ENCODE measurements around the gene CCNL2.
A peak's percentile ranks its signal among the peaks of the same experiment; 100 is the strongest.

The CCNL2 gene

GRCh38 chr1:1358433-1359271 lies 40.5 kb downstream of the CCNL2 start, which contains the start of gene MXRA8:
Gene MXRA8 (minus strand): TSS chr1:1358555. CDS start chr1:1358504, 51 bp downstream.
- DNase-seq (ENCODE audit: low read depth, low spot score) = no peak
- Histone ChIP-seq H3K4me3 (peak within 1 kb of the TSS; percentile 51), H3K9me3 (ENCODE audit: low read depth, low read length) (no peaks in the 10 kb centered on the region), H3K36me3 (ENCODE audit: insufficient read depth, low read length) (no peaks in the 10 kb centered on the region), H3K27ac (peak within 1 kb of the TSS; percentile 86), H3K9ac (ENCODE audit: insufficient read length) (peak within 1 kb of the TSS; percentile 51)
- TF ChIP-seq POLR2AphosphoS5 (IDR thresholded peaks at IDR 0.05; ENCODE audit: borderline replicate concordance, low read depth, low read length) = peak; percentile 69; the same call in 1 of the 2 replicates
- no peak for TF ChIP-seq EZH2 (IDR thresholded peaks at IDR 0.05)

GRCh38 chr1:1357871-1358432 lies 41.2 kb downstream of the CCNL2 start:
- no peak for TF ChIP-seq POLR2AphosphoS5 (IDR thresholded peaks at IDR 0.05; ENCODE audit: borderline replicate concordance, low read depth, low read length)
- TF ChIP-seq EZH2 (IDR thresholded peaks at IDR 0.05) = no peak
- TF ChIP-seq FOXP2 (optimal IDR thresholded peaks at IDR 0.05; ENCODE audit: control extremely low read depth, extremely low read length, insufficient read depth) = no peak
- Histone ChIP-seq H3K4me3 (peak overlapping the region; percentile 51), H3K27ac (peak overlapping the region; percentile 86), H3K9me3 (ENCODE audit: low read depth, low read length) (no peaks in the 10 kb centered on the region), H3K36me3 (ENCODE audit: insufficient read depth, low read length) (no peaks in the 10 kb centered on the region), H3K9ac (ENCODE audit: insufficient read length) (peak overlapping the region; percentile 51)
- DNase-seq (ENCODE audit: low read depth, low spot score) = no peak

- H3K27ac ChIP-seq = no peak overlapping the region
- no peaks in the 10 kb centered on the region for H3K9me3 ChIP-seq (ENCODE audit: low read depth, low read length)
- no peak for DNase-seq (ENCODE audit: low read depth, low spot score)
- no peaks in the 10 kb centered on the region for H3K36me3 ChIP-seq (ENCODE audit: insufficient read depth, low read length)
- no peak overlapping the region for H3K9ac ChIP-seq (ENCODE audit: insufficient read length)
- TF ChIP-seq EZH2 (IDR thresholded peaks at IDR 0.05) = no peak
- no peak overlapping the region for H3K4me3 ChIP-seq
These were observed 42.2 kb downstream of the CCNL2 start for GRCh38 chr1:1356796-1357401.

GRCh38 chr1:1356166-1356795 lies 42.9 kb downstream of the CCNL2 start:
- TF ChIP-seq FOXP2 (optimal IDR thresholded peaks at IDR 0.05; ENCODE audit: control extremely low read depth, extremely low read length, insufficient read depth) (no peak), POLR2AphosphoS5 (IDR thresholded peaks at IDR 0.05; ENCODE audit: borderline replicate concordance, low read depth, low read length) (no peak), EZH2 (IDR thresholded peaks at IDR 0.05) (no peak)
- Histone ChIP-seq H3K27ac (no peak overlapping the region), H3K9me3 (ENCODE audit: low read depth, low read length) (no peaks in the 10 kb centered on the region), H3K4me3 (no peak overlapping the region), H3K9ac (ENCODE audit: insufficient read length) (no peak overlapping the region), H3K36me3 (ENCODE audit: insufficient read depth, low read length) (no peaks in the 10 kb centered on the region)
- no peak for DNase-seq (ENCODE audit: low read depth, low spot score)

- Histone ChIP-seq H3K9ac (ENCODE audit: insufficient read length) (no peak overlapping the region), H3K9me3 (ENCODE audit: low read depth, low read length) (no peaks in the 10 kb centered on the region), H3K36me3 (ENCODE audit: insufficient read depth, low read length) (no peaks in the 10 kb centered on the region), H3K27ac (no peak overlapping the region), H3K4me3 (no peak overlapping the region)
- TF ChIP-seq FOXP2 (optimal IDR thresholded peaks at IDR 0.05; ENCODE audit: control extremely low read depth, extremely low read length, insufficient read depth) (no peak), EZH2 (IDR thresholded peaks at IDR 0.05) (no peak), POLR2AphosphoS5 (IDR thresholded peaks at IDR 0.05; ENCODE audit: borderline replicate concordance, low read depth, low read length) (no peak)
- no peak for DNase-seq (ENCODE audit: low read depth, low spot score)
These were observed 43.7 kb downstream of the CCNL2 start for GRCh38 chr1:1355416-1355815.

- no peak for DNase-seq (ENCODE audit: low read depth, low spot score)
- Histone ChIP-seq H3K27ac (no peak overlapping the region), H3K36me3 (ENCODE audit: insufficient read depth, low read length) (no peaks in the 10 kb centered on the region), H3K4me3 (no peak overlapping the region), H3K9me3 (ENCODE audit: low read depth, low read length) (no peaks in the 10 kb centered on the region), H3K9ac (ENCODE audit: insufficient read length) (no peak overlapping the region)
- TF ChIP-seq POLR2AphosphoS5 (IDR thresholded peaks at IDR 0.05; ENCODE audit: borderline replicate concordance, low read depth, low read length) (0 out of 2 replicates have a peak, but pooled peaks have one; percentile 31), EZH2 (IDR thresholded peaks at IDR 0.05) (no peak), FOXP2 (optimal IDR thresholded peaks at IDR 0.05; ENCODE audit: control extremely low read depth, extremely low read length, insufficient read depth) (no peak)
These were observed 44.6 kb downstream of the CCNL2 start for GRCh38 chr1:1354271-1355247.

GRCh38 chr1:1353389-1354151 lies 45.6 kb downstream of the CCNL2 start:
- Histone ChIP-seq H3K36me3 (ENCODE audit: insufficient read depth, low read length) (no peaks in the 10 kb centered on the region), H3K9ac (ENCODE audit: insufficient read length) (no peak overlapping the region), H3K4me3 (no peak overlapping the region), H3K9me3 (ENCODE audit: low read depth, low read length) (no peaks in the 10 kb centered on the region), H3K27ac (no peak overlapping the region)
- DNase-seq (ENCODE audit: low read depth, low spot score) = no peak
- TF ChIP-seq POLR2AphosphoS5 (IDR thresholded peaks at IDR 0.05; ENCODE audit: borderline replicate concordance, low read depth, low read length) = no peak; the same call in 1 of the 2 replicates
- TF ChIP-seq EZH2 (IDR thresholded peaks at IDR 0.05) = no peak
- no peak for TF ChIP-seq FOXP2 (optimal IDR thresholded peaks at IDR 0.05; ENCODE audit: control extremely low read depth, extremely low read length, insufficient read depth)
